Measurements from ENCODE around the gene EIF4EBP2. TPM values are rescaled to one million over a fixed set of nuclear protein-coding genes. Genes with fewer than 3 reads are reported as not detected.
A peak's percentile ranks its signal among the peaks of the same experiment; 100 is the strongest.

EIF4EBP2 gene
- total and polyA plus RNA-seq, 2 donors from 2014 or later: 35.8 to 66.6 TPM

DNA sequence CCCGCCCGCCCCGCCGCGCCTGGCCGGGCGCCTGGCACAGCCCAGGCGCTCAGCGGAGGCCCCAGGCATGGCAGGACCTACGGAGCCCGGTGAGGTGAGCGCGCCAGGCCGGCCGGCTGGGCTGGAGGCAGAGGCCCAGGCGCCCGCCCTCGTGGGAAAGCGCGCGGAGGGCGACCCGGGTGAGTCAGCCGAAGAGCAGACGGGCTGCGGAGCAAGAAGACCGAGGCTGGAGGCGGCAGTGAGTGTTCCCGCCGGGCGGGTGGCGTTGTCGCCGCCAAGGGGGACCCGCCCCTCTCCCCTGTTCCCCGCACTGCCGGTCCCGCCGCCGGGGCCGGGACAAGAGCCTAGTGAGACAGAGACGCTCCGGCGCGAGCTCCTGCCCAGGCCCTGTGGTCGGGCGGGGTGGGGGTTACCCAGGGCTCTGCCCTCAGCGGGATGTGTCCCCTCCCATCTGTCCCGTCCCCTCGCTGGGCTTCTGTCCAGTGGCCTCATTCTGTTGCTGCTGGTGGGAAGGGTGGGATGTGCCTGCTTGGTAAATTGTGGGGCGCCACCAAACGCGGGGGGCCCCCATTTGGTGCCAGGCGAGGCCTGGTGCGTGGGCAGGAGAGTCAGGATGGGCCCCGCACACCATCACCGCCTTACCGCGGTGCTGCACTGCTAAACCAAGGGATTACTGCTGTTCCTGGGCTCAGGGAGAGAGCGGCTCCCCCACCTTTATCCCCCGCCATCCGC, 54.5 kb downstream of the EIF4EBP2 start:
- DNase-seq (peak; percentile 71 to 93 (median 78)), FAIRE-seq (no peak)
- peaks cover 2% of the 10 kb centered on the region for H3K27me3 ChIP-seq (ENCODE audit: control insufficient read depth, insufficient read depth, low read length)
- no peak overlapping the region for H3K27ac ChIP-seq (ENCODE audit: low read depth in 2 of 2, low read length in 2 of 2)
- no peaks in the 10 kb centered on the region for H3K36me3 ChIP-seq (ENCODE audit: control insufficient read depth in 2 of 3, insufficient read depth in 3 of 3, low read length in 3 of 3)
- TF ChIP-seq, protein P1, sequence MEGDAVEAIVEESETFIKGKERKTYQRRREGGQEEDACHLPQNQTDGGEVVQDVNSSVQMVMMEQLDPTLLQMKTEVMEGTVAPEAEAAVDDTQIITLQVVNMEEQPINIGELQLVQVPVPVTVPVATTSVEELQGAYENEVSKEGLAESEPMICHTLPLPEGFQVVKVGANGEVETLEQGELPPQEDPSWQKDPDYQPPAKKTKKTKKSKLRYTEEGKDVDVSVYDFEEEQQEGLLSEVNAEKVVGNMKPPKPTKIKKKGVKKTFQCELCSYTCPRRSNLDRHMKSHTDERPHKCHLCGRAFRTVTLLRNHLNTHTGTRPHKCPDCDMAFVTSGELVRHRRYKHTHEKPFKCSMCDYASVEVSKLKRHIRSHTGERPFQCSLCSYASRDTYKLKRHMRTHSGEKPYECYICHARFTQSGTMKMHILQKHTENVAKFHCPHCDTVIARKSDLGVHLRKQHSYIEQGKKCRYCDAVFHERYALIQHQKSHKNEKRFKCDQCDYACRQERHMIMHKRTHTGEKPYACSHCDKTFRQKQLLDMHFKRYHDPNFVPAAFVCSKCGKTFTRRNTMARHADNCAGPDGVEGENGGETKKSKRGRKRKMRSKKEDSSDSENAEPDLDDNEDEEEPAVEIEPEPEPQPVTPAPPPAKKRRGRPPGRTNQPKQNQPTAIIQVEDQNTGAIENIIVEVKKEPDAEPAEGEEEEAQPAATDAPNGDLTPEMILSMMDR (IDR thresholded peaks at IDR 0.05; ENCODE audit: borderline replicate concordance, extremely low read depth, insufficient read depth): no peak
- intact Hi-C loops (cut with DNase I): no loop called here
- H3K9me3 ChIP-seq (ENCODE audit: control insufficient read depth in 2 of 3, insufficient read depth in 1 of 3, low read length in 3 of 3): no peaks in the 10 kb centered on the region
- H3K9ac ChIP-seq (ENCODE audit: low read length in 3 of 3): peak overlapping the region in 1 of 3 donors; percentile 12
- peak overlapping the region in 1 of 3 donors; percentile 8 for H3K4me3 ChIP-seq (ENCODE audit: low read length in 3 of 3)
- H3K4me1 ChIP-seq (ENCODE audit: control insufficient read depth in 2 of 3, insufficient read depth in 2 of 3, low read depth in 1 of 3, low read length in 3 of 3): peaks cover 0 to 9% (median 0%) of the 10 kb centered on the region in 3 donors

DNA sequence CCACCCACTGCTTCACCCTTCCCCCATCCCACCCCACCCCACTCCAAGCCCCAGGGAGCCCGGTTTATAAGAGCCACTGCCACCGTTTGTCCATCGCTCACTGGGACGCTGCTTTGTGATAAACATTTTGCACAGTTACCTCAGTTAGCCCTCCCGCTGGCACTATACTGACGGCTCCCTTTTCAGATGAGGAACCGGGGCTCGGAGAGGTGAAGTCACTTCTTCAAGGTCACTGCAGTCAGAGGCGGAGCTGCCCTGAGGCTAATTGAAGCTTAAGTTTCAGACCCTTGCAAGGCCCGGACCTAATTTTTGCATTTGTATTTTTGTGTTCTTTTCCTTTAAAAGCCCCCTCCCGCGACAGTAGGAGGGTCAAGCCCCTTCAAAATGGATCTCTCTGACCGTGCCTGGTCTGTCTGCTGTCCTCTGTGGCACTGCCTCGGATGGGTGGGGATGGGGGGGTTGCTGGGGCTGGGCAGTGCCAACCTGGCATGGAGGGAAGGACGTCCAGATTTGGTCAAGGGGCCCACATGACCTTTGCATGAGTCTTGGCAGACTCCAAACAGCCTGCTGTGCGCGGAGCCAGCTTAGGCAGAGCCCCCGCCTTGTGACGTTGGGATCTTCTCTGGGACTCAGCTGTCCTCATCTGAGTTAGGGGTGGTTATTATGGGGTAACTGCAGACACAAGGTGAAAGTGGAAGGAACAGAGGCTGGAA, 55.3 kb downstream of the EIF4EBP2 start:
- Histone ChIP-seq H3K27ac (ENCODE audit: low read depth in 2 of 2, low read length in 2 of 2) (no peak overlapping the region), H3K4me3 (ENCODE audit: low read length in 3 of 3) (no peak overlapping the region), H3K4me1 (ENCODE audit: control insufficient read depth in 2 of 3, insufficient read depth in 2 of 3, low read depth in 1 of 3, low read length in 3 of 3) (peaks cover 0 to 9% (median 0%) of the 10 kb centered on the region in 3 donors), H3K36me3 (ENCODE audit: control insufficient read depth in 2 of 3, insufficient read depth in 3 of 3, low read length in 3 of 3) (no peaks in the 10 kb centered on the region), H3K27me3 (ENCODE audit: control insufficient read depth, insufficient read depth, low read length) (peaks cover 2% of the 10 kb centered on the region), H3K9ac (ENCODE audit: low read length in 3 of 3) (no peak overlapping the region), H3K9me3 (ENCODE audit: control insufficient read depth in 2 of 3, insufficient read depth in 1 of 3, low read length in 3 of 3) (no peaks in the 10 kb centered on the region)
- no peak for DNase-seq
- intact Hi-C loops (cut with DNase I): no loop called here
- no peak for FAIRE-seq
- TF ChIP-seq, protein P1 (IDR thresholded peaks at IDR 0.05; ENCODE audit: borderline replicate concordance, extremely low read depth, insufficient read depth): no peak

DNA sequence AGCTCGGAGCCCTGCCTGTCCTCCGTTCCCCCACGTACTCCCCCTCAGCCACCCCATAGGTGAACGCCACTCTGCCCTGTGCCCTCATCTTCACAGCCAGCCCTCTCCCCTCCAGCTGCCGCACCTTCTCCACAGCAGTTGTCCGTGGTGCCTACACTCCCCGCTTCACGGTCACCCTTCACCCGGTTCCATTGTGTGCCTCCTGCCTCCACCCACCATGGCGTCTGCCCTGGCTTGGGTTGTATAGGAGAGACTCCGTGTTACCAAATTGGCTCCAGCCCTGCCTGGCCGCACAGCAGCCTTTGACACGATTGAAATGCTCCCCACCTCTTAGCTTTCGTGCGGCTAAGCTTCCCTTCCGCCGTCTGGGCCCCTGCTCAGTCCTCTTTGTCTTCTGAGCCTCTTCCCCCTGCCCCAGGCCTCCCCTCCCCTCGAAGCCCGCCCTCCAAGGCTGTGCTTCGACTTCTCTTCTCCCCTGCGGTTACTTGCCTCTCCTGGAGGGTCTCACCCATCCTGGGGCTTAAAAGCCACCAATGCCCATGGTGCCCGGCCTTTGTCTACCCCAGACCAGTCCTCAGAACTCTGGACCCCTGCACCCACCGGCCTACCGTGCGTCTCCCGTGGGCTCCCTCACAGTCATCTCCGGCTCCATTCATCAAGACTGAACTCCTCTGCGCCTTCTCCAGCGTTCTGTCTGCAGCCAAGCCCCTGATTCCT, 56.0 kb downstream of the EIF4EBP2 start:
- FAIRE-seq (no peak), DNase-seq (no peak)
- no peak overlapping the region for H3K27ac ChIP-seq (ENCODE audit: low read depth in 2 of 2, low read length in 2 of 2)
- H3K36me3 ChIP-seq (ENCODE audit: control insufficient read depth in 2 of 3, insufficient read depth in 3 of 3, low read length in 3 of 3): no peaks in the 10 kb centered on the region
- peaks cover 0 to 9% (median 0%) of the 10 kb centered on the region in 3 donors for H3K4me1 ChIP-seq (ENCODE audit: control insufficient read depth in 2 of 3, insufficient read depth in 2 of 3, low read depth in 1 of 3, low read length in 3 of 3)
- H3K9me3 ChIP-seq (ENCODE audit: control insufficient read depth in 2 of 3, insufficient read depth in 1 of 3, low read length in 3 of 3): no peaks in the 10 kb centered on the region
- H3K9ac ChIP-seq (ENCODE audit: low read length in 3 of 3): no peak overlapping the region
- peaks cover 2% of the 10 kb centered on the region for H3K27me3 ChIP-seq (ENCODE audit: control insufficient read depth, insufficient read depth, low read length)
- intact Hi-C loops (cut with DNase I): loop anchor here (10.0 kb wide), 1 partner anchor 425 kb away; the partner anchor contains the start of gene PCBD1
- TF ChIP-seq, protein P1 (IDR thresholded peaks at IDR 0.05; ENCODE audit: borderline replicate concordance, extremely low read depth, insufficient read depth): no peak
- H3K4me3 ChIP-seq (ENCODE audit: low read length in 3 of 3): no peak overlapping the region
